ENCODE results near the gene FMO5.
"Not testable (repeated sequence)": the region's sequence is repeated elsewhere in the genome, so short reads cannot be mapped to it uniquely, and the experiment has no call there.

The FMO5 gene, protein sequence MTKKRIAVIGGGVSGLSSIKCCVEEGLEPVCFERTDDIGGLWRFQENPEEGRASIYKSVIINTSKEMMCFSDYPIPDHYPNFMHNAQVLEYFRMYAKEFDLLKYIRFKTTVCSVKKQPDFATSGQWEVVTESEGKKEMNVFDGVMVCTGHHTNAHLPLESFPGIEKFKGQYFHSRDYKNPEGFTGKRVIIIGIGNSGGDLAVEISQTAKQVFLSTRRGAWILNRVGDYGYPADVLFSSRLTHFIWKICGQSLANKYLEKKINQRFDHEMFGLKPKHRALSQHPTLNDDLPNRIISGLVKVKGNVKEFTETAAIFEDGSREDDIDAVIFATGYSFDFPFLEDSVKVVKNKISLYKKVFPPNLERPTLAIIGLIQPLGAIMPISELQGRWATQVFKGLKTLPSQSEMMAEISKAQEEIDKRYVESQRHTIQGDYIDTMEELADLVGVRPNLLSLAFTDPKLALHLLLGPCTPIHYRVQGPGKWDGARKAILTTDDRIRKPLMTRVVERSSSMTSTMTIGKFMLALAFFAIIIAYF

GRCh38 chr1:147225193-147225730 lies at the start of gene FMO5:
FMO5 (minus strand) TSS chr1:147225339; CDS start chr1:147225029, 310 bp downstream.
- peak; percentile 73 for DNase-seq

- no peak for DNase-seq
Measured at GRCh38 chr1:147273409-147274336, 48.5 kb upstream of the FMO5 start.

GRCh38 chr1:147272042-147272441 lies 46.9 kb upstream of the FMO5 start:
- DNase-seq: no peak

- no peak for DNase-seq
Measured at GRCh38 chr1:147270721-147271120, 45.6 kb upstream of the FMO5 start.

- no peak for DNase-seq
Measured at GRCh38 chr1:147267711-147268110, 42.6 kb upstream of the FMO5 start.

GRCh38 chr1:147266381-147266780 lies 41.2 kb upstream of the FMO5 start:
- DNase-seq: no peak

- DNase-seq: no peak
Measured at GRCh38 chr1:147264158-147264768, 39.1 kb upstream of the FMO5 start.

- DNase-seq: no peak
Measured at GRCh38 chr1:147260956-147261355, 35.8 kb upstream of the FMO5 start.

DNA sequence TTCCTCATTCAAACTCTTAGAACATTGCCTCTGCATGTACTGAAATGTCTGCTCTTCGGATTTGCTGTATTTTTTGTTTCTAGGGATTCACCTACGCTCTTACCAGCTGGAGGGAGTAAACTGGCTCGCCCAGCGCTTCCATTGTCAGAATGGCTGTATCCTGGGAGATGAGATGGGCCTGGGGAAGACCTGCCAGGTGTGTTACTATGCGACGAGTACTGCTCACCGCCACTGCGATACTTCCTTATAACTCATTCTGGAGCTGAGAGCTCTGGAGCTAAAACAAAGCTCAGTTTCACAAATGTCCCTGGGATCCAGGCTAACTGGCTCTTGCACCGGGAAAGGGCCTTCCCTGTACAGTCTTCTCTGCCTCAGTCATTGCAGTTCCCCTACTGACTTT lies 27.4 kb upstream of the FMO5 start:
- no peak for DNase-seq

GRCh38 chr1:147247656-147248238 lies 22.6 kb upstream of the FMO5 start:
- no peak for DNase-seq

DNA sequence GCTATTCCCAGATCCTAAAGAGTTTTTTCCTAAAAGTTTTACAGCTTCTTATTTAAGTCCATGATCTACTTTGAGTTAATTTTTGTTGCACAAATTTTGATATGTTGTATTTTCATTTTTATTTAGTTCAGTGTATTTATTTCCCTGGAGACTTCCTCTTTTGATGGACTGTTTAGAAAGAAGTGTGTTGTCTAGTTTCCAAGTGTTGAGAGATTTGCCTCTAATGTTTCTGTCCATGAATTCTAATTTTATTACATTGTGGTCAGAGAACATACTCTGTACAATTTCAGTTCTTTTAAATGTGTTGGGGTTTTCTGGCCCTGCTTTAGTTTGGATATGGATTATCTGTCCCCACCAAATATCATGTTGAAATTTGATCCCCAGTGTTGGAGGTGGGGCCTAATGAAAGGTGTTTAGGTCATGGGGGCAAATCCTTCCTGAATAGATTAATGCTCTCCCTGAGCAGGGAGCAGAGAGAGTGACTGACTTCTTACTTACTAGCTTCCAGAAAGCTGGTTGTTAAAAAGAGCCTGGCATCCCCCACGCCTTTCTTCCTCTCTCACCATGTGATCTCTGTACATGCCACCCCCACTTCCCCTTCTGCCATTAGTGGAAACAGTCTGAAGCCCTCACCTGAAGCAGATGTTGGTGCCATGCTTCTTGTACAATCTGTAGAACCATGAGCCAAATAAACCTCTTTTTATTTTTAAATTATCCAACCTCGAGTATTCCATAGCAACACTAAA lies 21.9 kb upstream of the FMO5 start:
- DNase-seq: no peak

DNA sequence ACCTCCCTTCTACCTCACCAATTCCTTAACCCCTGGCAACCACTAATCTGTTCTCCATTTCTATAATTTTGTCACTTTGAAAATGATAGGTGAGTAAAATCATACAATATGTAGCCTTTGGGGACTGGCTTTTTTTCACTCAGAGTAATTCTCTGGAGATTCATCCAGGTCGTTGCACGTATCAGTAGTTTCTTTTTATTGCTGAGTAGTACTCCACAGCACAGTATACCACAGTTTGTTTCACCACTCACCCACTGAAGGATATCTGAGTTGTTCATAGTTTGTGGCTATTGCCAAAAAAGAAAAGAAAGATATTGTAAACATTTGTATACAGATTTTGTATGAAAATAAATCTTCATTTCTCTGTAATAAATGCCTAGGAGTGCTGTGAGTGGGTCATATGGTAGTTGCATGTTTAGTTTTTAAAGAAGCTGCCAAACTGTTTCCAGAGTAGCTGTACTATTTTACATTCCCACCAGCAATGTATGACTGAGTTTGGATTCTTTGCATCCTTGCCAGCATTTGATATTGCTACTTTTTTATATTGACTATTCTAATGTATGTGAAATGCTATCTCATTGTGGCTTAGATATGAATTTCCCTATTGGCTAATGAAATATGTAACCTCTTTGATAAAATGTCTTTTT lies 21.0 kb upstream of the FMO5 start:
- DNase-seq: no peak

DNA sequence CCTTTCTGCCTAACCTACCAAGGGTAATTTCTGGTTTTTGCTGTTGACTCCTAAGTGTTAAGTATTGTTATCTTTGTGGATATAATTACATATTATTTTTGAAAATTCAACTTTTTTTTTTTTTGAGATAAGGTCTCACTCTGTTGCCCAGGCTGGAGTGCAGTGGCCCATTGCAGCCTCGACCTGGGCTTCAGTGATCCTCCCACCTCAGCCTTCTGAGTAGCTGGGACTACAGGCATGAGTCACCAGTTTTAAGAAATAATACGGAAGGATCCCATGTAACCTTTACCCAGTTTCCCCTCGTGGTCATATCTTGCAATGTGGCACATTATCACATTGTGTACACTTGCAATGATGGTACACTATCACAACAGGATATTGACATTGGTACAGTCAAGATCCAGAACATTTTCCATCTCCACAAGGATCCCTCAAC lies 20.5 kb upstream of the FMO5 start:
- no peak for DNase-seq

DNA sequence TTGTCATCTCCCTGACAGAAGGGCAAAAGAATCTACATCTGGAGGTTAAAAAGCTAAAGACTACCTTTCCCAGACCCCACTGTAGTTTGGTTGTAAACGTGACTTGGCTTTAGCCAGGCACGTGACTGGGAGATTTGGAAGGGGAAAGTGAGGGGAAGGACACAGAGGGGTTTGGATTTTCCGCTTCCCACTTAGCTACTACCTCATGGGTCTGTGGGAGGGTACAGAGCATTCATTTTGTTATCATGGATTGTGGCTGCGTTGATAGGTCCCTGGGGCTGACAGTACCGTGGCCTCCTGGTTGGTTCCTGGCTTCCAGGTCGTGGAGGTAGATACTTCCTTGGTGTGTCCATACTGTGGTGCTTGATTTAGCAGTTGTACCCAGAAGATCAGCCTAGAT lies 20.0 kb upstream of the FMO5 start:
- no peak for DNase-seq

DNA sequence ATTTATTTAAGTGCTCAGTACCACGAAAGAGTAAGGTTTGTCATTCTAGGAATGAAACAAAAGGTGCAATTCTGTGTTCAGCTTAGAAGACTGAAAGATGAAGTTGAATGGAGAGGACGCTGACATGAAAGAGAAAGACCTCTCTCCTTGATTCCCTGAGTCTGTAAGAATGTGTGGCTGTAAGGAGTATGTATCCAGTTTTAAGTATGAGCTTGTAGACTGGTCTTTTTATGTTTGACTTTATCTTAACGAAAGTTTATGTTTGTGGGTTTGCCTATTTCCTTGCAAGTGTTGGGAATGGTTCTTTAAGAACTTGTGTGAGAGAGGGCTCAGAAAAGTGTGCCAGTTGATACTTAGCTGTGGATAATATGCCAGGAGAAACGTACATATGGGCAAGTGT lies 18.7 kb upstream of the FMO5 start:
- DNase-seq: no peak

DNA sequence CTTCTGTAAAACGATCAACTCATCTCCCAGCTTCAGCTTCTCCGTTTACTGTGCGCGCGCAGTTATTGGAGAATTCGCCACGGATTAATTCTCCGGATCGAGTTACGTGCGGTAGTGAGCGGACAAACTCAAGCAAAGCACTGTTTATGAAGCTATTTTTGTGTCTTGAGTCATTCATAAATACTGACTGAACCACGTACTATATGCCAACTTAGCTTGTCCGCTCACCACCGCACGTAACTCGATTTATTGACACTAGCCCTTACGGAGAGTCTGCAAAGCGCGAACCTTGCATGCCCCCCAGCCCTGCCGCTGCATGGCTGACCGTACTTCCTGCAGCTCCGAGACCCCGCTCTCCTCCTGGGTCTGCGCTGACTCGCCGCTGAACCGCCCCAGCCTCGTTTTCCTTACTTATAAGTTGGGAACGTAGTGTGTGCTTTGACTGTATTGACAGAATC lies 18.1 kb upstream of the FMO5 start:
- DNase-seq: no peak

- DNase-seq: peak; percentile 95
Measured at GRCh38 chr1:147242449-147243227, 17.5 kb upstream of the FMO5 start, which contains the start of gene CHD1L. CHD1L (plus strand) TSS chr1:147242684; CDS start chr1:147242704, 20 bp downstream.

- DNase-seq: no peak
Measured at GRCh38 chr1:147241934-147242448, 16.9 kb upstream of the FMO5 start.

DNA sequence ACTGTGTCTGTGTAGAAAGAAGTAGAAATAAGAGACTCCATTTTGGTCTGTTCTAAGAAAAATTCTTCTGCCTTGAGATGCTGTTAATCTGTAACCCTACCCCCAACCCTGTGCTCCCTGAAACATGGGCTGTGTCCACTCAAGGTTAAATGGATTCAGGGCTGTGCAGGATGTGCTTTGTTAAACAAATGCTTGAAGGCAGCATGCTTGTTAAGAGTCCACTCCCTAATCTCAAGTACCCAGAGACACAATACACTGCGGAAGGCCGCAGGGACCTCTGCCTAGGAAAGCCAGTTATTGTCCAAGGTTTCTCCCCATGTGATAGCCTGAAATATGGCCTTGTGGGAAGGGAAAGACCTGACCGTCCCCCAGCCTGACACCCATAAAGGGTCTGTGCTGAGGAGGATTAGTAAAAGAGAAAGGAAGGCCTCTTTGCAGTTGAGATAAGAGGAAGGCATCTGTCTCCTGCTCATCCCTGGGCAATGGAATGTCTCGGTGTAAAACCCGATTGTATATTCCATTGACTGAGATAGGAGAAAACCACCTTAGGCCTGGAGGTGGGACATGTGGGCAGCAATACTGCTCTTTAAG lies 15.1 kb upstream of the FMO5 start:
- not testable (repeated sequence) for DNase-seq

All from activated CD8-positive, alpha-beta memory T cell treated with anti-CD3 and anti-CD28 coated beads for 24 hours (primary cell).